ENCODE data around the gene EYS.

GRCh38 chr6:63795826-63796225 is 1911.2 kb downstream of the EYS start:
- TF ChIP-seq EP300 (IDR thresholded peaks at IDR 0.05) (no peak), POLR2A (IDR thresholded peaks at IDR 0.05; ENCODE audit: low read depth) (no peak), CTCF (IDR thresholded peaks at IDR 0.05) (no peak)
